Measurements from ENCODE around the gene OR6X1. TPM values are rescaled to one million over a fixed set of nuclear protein-coding genes. Genes with fewer than 3 reads are reported as not detected.

Gene OR6X1
- polyA plus RNA-seq, 4 donors: not detected

Other genes with a start within 250 kb of the OR6X1 start
- 1 to 10 TPM in 2 of 4 donors, under 1 TPM in 2; under 0.01 to 2.6 (median 0.93) TPM for gene SCN3B, start 99.9 kb downstream of the OR6X1 start, polyA plus RNA-seq
- 10 to 100 TPM in 1 of 4 donors, 1 to 10 TPM in 3; 3.6 to 14.8 (median 5.6) TPM for gene ZNF202, start 12.9 kb downstream of the OR6X1 start, polyA plus RNA-seq
- not detected for gene OR6M1, start 51.8 kb upstream of the OR6X1 start, polyA plus RNA-seq
- gene TMEM225, start 131.2 kb upstream of the OR6X1 start, polyA plus RNA-seq: not detected
- gene OR8D4, start 147.6 kb upstream of the OR6X1 start, polyA plus RNA-seq: not detected
- gene OR4D5, start 185.1 kb upstream of the OR6X1 start, polyA plus RNA-seq: not detected
- gene OR6T1, start 189.3 kb upstream of the OR6X1 start, polyA plus RNA-seq: not detected
- gene OR10S1, start 223.3 kb upstream of the OR6X1 start, polyA plus RNA-seq: not detected
- gene OR10G6, start 240.6 kb upstream of the OR6X1 start, polyA plus RNA-seq: not detected

All from small intestine (tissue), 4 donors.